ENCODE data around the gene INPP5K.
A peak's percentile ranks its signal among the peaks of the same experiment; 100 is the strongest.

Gene INPP5K

GRCh38 chr17:1561420-1562175, 45.2 kb upstream of the INPP5K start (continued):
- TF ChIP-seq, protein P1, sequence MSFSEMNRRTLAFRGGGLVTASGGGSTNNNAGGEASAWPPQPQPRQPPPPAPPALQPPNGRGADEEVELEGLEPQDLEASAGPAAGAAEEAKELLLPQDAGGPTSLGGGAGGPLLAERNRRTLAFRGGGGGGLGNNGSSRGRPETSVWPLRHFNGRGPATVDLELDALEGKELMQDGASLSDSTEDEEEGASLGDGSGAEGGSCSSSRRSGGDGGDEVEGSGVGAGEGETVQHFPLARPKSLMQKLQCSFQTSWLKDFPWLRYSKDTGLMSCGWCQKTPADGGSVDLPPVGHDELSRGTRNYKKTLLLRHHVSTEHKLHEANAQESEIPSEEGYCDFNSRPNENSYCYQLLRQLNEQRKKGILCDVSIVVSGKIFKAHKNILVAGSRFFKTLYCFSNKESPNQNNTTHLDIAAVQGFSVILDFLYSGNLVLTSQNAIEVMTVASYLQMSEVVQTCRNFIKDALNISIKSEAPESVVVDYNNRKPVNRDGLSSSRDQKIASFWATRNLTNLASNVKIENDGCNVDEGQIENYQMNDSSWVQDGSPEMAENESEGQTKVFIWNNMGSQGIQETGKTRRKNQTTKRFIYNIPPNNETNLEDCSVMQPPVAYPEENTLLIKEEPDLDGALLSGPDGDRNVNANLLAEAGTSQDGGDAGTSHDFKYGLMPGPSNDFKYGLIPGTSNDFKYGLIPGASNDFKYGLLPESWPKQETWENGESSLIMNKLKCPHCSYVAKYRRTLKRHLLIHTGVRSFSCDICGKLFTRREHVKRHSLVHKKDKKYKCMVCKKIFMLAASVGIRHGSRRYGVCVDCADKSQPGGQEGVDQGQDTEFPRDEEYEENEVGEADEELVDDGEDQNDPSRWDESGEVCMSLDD (tag by site-specific recombination; IDR thresholded peaks at IDR 0.05) = no peak
- peak; percentile 77 for TF ChIP-seq ZNF600 (tag by site-specific recombination; IDR thresholded peaks at IDR 0.05)
- TF ChIP-seq ZBTB17 (tag by site-specific recombination; IDR thresholded peaks at IDR 0.05) = peak; percentile 60; the same call in 1 of the 2 replicates
- TF ChIP-seq KLF1 (tag by site-specific recombination; IDR thresholded peaks at IDR 0.05) = no peak
- TF ChIP-seq ZNF561 (tag by site-specific recombination; IDR thresholded peaks at IDR 0.05; ENCODE audit: borderline replicate concordance) = no peak
- no peak for TF ChIP-seq ZNF155 (tag by site-specific recombination; IDR thresholded peaks at IDR 0.05)
- no peak for TF ChIP-seq ZNF391 (tag by site-specific recombination; IDR thresholded peaks at IDR 0.05; ENCODE audit: borderline replicate concordance, low read depth)
- no peak for TF ChIP-seq ZNF223 (tag by site-specific recombination; IDR thresholded peaks at IDR 0.05)
- TF ChIP-seq ZNF521 (tag by site-specific recombination; IDR thresholded peaks at IDR 0.05) = no peak
- no peak for TF ChIP-seq ZSCAN5A (tag by site-specific recombination; IDR thresholded peaks at IDR 0.05)
- TF ChIP-seq ZBTB20 (tag by site-specific recombination; IDR thresholded peaks at IDR 0.05) = peak; percentile 47; the same call in 1 of the 2 replicates
- no peak for TF ChIP-seq MYNN (tag by site-specific recombination; IDR thresholded peaks at IDR 0.05; ENCODE audit: borderline replicate concordance)
- no peak for TF ChIP-seq SCRT1 (tag by site-specific recombination; IDR thresholded peaks at IDR 0.05; ENCODE audit: borderline replicate concordance)
- TF ChIP-seq ZBTB8A (tag by site-specific recombination; IDR thresholded peaks at IDR 0.05) = 0 out of 2 replicates have a peak, but pooled peaks have one; percentile 48
- TF ChIP-seq ZNF16 (tag by site-specific recombination; IDR thresholded peaks at IDR 0.05; ENCODE audit: low read depth) = no peak
- no peak for TF ChIP-seq PRDM10 (tag by site-specific recombination; IDR thresholded peaks at IDR 0.05)
- peak; percentile 50; the same call in 1 of the 2 replicates for TF ChIP-seq ZFP37 (tag by site-specific recombination; IDR thresholded peaks at IDR 0.05)
- TF ChIP-seq, protein P2, sequence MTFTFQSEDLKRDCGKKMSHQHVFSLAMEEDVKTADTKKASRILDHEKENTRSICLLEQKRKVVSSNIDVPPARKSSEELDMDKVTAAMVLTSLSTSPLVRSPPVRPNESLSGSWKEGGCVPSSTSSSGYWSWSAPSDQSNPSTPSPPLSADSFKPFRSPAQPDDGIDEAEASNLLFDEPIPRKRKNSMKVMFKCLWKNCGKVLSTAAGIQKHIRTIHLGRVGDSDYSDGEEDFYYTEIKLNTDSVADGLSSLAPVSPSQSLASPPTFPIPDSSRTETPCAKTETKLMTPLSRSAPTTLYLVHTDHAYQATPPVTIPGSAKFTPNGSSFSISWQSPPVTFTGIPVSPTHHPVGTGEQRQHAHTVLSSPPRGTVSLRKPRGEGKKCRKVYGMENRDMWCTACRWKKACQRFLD (tag by site-specific recombination; IDR thresholded peaks at IDR 0.05) = no peak
- TF ChIP-seq ZBTB26 (tag by site-specific recombination; optimal IDR thresholded peaks at IDR 0.05) = peak; percentile 53
- TF ChIP-seq CTCF (tag by site-specific recombination; IDR thresholded peaks at IDR 0.05) = peak; percentile 73; the same call in 1 of the 2 replicates
- no peak for TF ChIP-seq ZBTB1 (tag by site-specific recombination; IDR thresholded peaks at IDR 0.05)
- TF ChIP-seq ZNF311 (tag by site-specific recombination; IDR thresholded peaks at IDR 0.05; ENCODE audit: borderline replicate concordance) = no peak
- 0 out of 2 replicates have a peak, but pooled peaks have one; percentile 7 for TF ChIP-seq ZIC2 (tag by site-specific recombination; IDR thresholded peaks at IDR 0.05)
- peak; percentile 64; the same call in 1 of the 2 replicates for TF ChIP-seq ZNF121 (tag by site-specific recombination; IDR thresholded peaks at IDR 0.05)
- no peak for TF ChIP-seq ZNF302 (tag by site-specific recombination; IDR thresholded peaks at IDR 0.05; ENCODE audit: low read depth)

All from HEK293 (cell line).